NCI-H2171 (cell line): ENCODE measurements around the gene FKBP10.

ENCODE experiments used
- DNase-seq: peaks from one replicate; lab custom pipeline; 2025; lab: John Stamatoyannopoulos, UW

Gene FKBP10

DNA sequence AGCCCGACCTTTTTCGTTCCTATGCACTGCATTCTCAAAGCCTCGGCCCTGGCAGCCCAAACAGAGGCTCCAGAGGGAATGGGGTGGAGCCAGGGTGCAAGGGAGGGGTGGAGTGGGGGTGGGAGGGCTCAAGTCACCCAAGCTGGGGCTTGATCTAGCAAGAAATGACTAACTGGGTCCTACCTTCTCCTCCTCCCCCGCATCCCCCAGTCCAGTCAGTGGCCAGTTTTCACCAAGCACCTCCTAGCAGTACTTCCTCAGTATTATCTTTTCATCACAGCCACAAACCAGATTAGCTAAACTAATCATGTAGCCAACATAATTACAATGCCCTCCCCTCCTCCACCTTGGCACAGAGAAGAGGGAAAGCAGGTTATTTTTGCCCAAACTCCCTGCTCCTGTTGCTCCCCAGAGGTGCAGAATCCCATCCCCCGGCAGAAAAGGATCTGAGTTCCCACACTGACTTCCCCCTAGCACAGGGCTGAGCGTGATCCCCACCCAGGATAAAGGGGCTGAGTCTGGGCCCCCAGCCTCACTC lies 28.5 kb upstream of the FKBP10 start:
- no peak for DNase-seq

DNA sequence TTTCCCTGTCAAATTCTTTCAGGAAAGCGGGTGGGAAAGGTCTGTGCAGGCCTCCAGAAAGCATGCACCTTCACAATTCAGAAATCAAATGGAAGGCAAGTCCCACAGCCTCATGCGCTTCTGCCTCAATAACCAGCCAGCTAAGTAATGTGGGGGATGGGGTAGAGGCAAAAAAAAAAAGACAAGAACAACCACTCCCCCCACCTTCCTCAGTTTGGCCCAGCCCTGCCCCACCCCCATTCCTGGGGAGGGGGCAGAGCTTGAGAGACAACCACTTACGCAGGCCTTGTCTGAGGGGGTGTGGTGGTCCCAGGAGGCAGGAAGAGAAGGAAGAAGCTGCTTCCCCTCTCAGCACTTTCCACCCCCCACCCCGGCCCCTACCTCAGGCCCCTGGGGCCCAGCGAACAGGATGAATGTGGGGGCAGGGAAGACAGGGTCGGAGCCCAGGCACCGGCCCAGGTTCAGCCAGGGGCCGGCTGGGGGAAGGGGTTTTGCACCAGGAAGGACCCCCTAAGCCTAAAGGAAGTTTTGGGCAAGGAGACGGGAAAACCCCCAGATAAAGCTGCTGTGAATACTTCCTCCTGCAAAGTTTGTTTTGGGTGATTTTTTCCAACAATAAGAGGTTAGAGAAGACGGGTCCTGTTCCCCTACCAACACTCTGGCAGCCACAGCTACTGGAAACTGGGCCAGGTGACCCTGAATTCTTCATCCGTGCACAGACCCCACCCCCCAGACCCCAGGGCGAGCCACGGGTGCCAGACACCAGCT lies 27.5 kb upstream of the FKBP10 start:
- DNase-seq, result no peak

DNA sequence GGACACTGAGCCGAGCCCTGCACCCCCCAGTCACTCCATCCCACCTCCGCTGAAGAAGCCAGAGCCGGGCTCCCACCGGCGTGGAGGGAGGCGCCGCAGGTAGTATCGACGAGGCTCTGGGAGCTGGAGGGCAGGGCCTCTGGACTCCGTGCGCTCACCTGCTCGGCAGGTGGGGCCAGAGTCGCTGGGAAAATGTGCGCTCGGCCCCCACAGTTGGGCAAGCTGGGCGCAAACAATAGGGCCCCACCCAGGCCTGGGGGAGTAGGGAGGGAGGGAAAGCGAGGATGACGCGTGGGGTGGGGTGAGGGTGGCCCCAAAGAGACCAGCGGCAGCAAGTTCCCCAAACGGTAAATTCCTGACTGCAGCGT lies 27.0 kb upstream of the FKBP10 start:
- no peak for DNase-seq

DNA sequence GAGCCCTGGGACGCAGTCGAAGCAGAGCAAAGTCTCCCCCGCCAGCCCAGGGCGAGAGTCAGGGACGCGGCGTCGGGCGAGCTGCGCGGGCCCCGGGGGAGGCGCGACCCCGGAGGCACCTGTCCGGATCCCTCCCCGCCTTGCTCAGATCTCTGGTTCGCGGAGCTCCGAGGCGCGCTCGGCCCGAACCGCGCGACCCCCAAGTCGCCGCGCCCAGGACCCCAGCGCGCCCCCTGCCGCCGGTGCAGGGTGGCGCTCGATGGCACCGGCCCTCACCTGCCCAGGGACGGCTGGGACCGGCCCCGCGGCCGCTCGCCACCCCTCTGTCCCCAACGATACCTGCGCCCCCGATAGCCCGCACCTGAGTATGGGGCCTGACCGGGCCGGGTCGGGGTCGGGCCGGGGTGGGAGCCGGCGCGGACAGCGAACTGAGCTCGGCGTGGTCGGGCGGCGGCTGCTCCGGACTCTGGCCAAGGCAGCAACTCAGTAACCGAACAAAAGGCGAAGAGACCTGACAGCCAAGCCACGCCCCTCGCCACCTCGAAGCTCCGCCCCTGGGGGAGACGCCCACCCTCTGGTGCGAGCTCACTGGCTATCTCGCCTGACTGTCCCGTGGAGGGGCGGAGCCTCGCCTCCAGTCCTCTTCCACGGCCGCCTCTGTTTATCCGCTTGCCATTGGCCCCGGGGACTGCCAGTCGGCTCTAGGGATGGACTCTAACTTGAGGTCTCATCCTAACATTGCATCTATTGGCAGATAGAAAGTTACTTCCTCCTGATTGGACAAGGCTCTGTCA lies 26.4 kb upstream of the FKBP10 start, which contains the start of gene JUP:
JUP (minus strand) TSS at position 485 of the 794 bp plus-strand sequence. CDS start 14,857 bp downstream, outside the sequence.
- peak; percentile 98 for DNase-seq

DNA sequence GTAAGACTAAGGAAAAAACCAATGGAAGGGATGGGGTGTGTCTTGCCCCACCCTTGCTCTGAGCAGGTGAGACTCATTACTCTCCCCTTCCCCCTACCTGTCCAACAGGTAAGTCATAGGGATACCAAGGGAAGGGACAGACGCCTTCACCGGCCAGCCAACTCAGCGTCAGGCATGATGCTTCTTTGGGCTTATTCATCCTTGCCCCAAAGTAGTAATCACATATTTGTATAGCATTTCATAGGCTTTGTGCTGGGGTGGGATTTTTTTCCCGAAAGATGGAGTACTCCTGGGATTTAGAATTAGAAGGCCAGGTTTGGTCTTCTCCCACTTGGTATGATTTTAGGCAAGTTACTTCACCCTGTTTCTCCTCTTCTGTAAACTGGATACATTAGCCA lies 25.8 kb upstream of the FKBP10 start:
- no peak for DNase-seq

DNA sequence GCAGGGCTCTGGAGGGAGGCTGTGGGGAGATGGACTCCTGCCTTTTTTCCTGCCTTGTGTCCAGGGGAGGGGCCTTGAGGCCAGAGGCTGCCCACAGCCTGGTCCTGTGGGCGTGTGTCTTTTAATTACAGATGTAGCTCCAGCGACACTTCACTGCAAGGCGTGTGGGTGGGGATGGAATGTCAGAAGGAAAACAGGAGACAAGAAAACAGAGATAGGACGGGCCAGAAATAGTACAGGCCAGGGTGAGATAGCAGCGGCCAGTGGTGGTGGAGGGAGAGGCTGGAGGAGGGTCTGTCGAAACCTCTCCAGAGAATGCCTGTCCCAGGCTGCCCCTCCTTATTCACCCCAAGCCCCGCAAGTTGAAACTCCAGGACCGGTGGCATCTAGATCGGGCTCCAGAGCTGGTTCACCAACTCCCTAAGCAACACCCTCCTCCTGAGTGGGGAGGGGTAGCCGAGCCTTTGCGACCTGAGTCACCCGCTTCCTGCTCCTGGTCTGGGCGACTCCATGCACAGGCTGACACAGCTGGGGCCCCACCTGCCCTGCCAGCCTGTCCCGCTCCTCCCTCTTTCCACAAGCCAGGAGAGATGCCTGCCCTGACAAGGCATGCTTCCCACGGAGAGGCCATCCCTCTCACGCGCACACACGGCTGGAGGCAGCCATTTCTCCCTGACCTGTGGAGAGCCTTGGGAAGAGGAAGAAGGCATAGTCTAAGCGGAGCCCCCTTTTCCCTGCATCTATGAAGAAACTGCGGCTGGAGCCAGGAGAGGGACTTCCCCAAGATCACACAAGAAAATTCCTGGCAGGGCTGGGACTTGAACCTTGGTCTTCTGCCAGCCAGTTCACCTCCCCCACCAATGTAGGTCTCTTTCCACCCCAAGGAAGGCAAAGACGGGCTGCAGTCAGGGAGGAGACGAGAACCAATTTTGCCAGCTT lies 19.7 kb upstream of the FKBP10 start:
- no peak for DNase-seq

DNA sequence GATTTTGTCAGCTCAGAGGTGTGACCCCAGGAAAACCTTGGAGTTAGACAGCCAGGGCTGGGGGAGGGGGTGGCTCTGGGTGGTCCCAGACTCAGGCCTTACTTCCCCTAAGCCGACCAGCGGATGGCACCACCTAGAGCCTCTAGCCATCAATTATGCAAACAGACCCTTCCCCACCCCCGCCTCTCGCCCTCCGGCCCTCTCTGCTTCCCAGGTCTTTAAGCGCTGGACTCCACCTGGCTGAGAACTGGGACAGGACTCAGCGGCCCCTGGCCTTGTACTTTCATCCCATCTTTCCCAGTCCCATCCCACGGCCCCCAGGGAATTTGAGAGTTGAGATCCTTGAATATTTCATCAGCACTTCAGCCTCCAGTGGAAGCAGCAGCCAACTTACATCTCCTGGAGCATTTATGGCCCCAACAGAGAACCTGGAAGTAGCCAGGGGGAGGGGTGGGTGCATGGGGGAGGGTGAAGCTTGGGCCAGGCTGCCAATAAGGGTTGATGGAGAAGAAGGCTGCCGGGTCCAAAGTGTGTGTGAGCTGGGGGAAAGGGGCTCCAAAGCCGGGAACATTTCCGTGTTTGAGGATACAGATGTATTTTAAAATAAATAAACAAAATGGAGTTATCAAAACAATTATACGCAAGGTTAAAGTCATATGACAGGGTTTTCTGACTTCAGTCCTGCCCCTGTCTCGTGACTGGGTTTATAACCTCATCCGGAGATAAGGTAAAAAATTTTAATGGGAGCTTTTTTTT lies 18.8 kb upstream of the FKBP10 start:
- DNase-seq, result no peak

DNA sequence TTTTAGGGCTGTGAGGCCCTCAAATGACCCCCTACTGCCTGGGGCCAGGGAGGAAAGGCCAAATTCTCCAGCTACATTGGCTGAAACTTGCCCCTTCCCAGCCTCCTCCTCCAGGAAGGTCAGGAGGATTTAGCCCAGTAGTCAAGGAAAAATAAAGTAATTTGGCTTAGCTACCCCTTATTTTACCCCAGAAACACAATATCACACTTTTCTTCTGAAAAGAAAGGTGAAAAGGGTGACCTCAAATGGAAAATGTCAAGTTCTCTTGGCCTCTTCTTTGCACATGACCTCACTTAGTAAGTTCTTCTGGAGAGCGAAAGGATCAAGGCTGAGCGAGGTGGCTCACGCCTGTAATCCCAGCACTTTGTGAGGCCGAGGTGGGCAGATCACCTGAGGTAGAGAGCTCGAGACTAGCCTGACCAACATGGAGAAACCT lies 18.2 kb upstream of the FKBP10 start:
- DNase-seq, result no peak

DNA sequence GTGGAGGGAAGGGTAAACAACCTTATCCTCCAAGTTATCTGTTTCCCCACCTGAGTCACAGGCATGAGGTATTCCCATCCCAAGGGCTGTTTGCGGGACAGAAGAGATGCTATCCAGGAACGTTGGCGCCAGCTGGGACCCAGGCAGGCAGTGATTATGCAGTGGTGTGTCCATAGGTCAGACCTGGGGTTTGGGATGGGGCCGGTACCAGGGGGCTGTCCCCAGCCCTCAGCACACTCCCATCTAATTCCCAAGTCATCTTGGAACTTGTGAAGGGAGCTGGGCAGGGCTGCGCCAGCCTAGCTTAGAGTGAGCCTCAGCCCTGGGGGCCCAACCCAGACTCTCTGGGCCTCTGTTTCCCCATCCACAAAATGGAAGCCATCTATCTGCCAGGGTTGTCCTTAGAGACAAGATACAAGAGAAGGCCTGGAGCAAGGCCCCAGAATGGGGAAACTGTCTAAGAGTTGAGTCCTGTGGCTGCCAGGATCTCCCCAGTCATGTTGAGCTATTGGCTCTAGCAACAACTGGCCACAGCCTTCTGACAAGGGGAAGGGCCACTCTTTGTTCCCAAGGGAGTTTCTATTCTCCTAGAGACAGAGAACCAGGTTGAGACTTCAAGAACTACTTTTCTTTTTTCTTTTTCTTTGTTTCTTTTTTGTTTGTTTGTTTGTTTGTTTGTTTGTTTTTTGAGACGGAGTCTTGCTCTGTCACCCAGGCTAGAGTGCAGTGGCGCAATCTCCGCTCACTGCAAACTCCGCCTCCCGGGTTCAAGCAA lies 16.5 kb upstream of the FKBP10 start:
- no peak for DNase-seq

DNA sequence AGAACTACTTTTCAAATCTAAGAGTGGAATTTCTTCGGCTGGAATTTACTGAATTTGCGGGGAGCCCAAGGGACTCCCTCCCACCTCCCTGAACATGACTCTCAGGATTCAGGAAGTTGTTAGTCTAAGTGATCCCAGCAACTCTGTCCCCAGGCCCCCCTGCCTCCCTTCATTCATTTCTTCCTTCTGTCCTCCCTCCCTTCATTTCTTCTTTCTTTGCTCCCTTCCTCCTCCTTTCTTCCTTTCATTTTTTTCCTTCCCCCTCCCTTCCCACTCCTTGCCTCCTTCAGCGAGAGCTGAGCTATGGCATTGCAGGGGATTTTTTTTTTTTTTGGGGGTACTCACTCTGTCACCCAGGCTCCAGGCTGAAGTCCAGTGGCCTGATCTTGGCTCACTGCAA lies 15.4 kb upstream of the FKBP10 start:
- DNase-seq, result no peak

DNA sequence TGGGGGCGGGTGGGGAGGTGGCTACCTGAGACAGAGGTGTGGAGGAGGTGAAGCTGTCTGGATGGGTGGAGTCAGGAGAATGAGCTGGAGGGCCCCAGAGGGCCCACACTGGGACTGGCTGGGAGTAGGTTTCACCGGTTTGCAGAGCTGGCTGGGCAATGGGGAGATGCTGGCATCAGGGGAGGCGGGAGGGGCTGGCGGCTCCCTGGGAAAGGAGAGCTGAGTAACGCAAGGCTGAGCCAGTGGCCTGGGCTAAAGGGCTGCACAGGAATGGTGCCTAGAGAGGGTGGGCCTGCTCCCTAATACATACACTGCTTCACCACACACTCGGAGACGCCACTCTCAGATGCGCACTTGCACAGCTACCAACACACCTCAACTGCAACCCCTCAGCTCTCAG lies 13.4 kb upstream of the FKBP10 start:
- no peak for DNase-seq

DNA sequence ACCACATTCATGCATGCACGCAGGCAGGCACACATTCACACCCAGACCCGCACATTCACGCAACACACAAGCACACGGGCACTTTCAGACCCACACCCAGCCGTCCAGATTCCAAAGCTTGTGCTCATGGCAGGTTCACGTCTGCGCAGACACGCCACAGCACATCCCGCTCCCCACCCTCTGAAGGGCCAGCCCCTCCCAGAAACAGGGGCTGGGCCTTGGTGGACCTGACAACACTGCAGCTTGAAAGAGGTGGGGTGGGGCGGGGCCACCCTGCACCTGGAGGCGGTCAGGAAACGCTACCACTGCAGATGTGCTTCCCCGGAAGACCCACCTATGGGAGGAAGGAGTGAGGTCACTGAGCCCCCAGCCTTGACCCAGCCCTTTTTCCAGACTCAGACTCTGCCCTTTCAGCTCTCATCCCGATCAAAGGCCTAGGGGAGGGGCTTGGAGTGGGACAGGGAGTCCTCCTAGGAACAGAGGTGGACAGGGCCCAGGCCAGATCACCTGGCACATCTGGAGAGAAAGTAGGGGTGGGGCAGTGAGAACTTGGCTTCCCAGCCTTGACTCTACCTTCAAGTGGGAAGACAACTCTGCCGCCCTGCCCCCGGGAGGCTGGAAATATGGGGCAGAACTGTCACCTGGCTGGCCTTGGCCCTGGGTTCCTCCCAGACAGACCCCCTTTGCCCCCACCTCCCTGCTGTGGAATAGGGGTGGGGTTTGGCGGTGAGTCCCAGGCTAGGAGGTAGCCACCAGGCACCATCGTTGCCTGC lies 12.0 kb upstream of the FKBP10 start:
- DNase-seq, result no peak

DNA sequence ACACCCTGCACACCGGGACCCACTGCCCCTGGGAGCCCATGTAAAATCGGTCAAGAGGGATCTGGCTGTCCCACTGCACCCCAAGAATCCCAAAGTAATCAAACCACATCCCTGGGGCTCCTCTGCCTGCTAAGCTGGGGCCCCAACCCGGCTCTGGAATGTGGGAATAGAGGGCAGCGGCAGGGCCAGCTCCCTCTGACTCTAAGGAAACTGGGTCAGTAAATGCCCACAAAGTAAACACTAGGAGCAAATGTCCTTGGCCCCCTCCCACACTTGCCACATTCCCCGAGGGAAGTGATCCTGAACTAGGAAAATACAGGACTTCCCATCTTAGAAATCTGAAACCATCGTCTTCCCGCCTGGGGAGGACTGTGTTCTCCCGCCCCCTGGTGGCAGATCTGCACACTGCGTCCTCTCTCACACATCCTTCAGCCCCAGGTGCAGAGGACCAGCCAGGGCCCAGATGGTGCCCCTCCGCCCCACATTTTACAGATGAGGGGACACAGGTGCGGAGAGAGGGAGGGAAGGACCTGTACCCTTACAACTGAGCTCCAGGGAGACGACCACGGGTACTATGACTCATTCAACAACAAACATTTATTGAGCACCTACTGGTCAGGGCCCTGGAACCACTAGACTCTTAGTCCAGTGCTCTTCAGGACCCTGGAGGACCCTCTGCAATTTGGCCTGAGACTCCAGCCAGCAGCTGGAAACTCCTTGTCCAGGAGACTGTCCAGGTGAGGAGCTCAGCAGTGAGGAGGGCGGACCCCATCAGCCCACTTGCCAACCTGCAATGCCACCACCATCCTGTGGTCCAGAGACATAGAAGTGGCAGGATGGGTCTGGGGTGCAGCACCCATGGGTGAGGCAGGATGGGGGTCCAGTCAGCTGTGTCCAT lies 11.2 kb upstream of the FKBP10 start:
- DNase-seq, result peak; percentile 82

DNA sequence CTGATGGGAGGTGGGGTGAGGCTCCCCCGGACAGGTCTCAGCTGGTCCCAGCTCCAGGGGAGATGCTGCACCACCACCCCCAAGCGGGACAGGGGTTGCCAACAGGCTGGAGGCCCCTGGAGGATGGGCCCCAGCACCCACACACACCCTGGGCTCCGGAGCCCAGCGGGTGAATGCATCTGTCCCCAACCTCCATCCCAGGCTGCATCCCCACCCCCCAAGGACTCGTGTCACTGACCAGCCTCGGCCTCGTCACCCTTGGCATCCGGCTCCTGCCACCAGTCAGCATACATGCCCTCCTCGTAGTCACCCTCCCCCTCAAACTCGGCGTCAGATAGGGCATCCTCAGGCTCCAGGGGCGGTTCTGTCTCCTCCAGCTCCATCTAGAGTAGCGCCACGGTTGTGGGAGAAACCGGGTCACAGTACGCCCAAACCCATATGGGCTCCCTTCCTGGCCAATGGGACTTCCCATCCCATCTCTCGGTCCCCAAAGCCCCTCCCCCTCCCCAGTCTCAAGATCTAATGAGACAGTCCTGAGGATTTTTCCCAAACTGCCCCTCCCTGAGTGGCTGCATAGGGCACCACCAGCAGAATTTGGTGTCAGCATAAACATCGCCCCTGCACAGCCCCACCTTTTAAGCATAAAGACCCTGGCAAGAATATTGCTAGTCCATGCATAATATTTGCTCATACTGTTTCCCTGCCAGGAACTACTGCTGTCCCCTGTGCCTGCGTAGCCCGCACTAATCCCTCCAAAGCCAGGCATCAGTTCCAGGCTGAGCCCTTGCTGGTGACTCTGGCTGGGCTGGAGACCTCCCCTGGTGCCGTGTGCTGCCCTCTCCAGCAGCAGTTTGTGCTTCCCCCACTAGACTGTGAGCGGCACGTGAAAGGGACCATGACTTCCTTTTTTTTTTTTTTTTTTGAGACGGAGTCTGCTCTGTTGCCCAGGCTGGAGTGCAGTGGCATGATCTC lies 9.5 kb upstream of the FKBP10 start:
- no peak for DNase-seq

DNA sequence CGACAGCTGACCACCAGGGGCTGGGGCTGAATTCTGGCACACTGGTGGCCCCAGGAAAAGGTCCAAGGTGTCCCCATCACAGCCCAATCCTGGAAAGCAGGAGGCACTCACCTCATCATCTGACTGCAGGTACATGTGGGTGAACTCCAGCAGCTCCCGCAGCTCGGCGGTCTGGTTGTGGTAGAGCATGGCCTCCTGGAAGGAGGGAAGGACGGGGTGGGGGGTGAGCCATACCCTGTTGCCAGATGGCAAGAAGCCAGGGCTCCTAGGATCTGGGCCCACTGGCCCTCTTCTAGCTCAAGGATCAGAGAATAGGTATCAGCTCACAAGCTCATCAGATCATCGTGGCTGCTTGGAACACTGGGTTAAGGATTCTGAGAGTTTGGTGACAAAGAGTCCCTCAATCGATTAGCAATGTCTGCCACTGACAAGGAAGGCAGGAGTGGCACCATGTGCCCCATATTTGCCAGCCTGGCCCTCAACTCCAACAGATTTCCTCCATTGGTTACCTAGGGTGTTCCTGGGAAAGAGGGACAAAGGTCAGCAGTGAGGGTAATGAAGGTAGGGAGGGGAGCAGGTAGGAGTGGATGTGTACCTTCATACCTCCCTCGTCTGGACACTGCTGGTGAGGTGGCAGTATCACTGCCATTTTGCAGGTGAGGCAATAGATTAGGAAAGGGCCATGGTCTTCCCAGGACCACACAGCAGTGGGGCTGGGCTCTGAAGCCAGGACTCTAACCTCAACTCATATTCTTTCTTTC lies 5.9 kb upstream of the FKBP10 start:
- no peak for DNase-seq

DNA sequence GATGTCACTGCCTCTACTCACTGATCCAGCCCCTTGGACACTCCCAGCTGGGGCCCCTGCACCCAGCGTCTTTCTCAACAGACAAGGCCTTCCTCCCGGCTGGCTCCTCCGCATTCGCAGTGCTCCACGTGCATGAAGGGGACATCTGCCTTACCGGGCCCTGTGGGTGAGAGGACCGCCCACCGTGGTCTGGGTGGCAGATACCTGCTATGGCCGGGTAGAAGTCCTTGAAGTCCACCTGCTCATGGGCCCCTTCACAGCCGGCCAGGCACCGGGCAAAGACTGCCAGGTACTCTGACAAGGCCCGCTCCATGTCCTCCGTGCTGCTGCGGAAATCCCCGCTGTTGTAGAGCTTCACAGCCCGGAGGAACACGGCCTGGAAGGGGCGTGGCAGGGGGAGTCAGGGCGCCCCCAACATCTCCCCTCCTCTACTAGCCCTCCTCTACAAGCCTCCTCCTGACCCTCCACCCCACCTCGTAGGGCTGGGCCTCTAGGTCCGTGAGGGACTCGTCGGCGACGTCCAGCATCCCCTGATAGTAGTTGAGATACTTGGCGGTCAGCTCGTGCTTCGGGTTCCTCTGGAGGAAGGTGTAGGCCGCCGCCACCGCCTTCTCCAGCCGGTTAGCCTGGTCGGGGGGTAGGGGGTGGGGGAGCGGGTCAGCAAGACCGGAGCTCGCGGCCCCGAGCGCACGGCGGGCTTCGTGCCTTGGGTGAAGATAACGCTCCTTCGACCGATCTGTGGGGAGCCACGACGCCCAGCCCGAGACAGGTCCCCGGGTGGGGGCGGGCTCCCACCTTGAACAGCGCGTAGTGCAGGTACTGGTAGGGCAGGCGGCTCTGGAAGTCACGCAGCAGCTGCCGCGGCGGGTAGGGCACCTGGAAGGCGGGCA lies 1.9 kb upstream of the FKBP10 start:
- no peak for DNase-seq
